ENCODE measurements around the gene CYB561A3. TPM values are rescaled to one million over a fixed set of nuclear protein-coding genes. Genes with fewer than 3 reads are reported as not detected.

Gene CYB561A3
- total RNA-seq, 1 donor from 2014 or later = 47.0 TPM

DNA sequence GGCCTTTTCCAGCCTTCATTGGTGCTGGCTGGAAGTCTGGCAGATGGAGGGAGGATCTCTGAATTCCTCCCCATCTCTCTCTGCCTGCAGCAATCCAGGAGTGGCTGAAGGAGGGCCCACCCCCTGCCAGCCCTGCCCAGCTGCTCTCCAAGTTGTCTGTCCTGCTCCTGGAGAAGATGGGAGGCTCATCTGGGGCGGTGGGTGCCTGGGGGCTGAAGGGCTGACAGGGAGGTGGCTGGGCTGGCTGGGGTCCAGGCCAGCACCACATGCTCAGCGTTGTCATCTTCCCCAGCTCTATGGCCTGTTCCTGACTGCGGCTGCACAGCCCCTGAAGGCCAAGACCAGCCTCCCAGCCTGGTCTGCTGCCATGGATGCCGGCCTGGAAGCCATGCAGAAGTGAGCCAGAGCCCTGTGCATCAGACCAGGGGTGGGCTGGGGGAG lies 16.5 kb downstream of the CYB561A3 start:
- no peak for DNase-seq (ENCODE audit: low read depth)

DNA sequence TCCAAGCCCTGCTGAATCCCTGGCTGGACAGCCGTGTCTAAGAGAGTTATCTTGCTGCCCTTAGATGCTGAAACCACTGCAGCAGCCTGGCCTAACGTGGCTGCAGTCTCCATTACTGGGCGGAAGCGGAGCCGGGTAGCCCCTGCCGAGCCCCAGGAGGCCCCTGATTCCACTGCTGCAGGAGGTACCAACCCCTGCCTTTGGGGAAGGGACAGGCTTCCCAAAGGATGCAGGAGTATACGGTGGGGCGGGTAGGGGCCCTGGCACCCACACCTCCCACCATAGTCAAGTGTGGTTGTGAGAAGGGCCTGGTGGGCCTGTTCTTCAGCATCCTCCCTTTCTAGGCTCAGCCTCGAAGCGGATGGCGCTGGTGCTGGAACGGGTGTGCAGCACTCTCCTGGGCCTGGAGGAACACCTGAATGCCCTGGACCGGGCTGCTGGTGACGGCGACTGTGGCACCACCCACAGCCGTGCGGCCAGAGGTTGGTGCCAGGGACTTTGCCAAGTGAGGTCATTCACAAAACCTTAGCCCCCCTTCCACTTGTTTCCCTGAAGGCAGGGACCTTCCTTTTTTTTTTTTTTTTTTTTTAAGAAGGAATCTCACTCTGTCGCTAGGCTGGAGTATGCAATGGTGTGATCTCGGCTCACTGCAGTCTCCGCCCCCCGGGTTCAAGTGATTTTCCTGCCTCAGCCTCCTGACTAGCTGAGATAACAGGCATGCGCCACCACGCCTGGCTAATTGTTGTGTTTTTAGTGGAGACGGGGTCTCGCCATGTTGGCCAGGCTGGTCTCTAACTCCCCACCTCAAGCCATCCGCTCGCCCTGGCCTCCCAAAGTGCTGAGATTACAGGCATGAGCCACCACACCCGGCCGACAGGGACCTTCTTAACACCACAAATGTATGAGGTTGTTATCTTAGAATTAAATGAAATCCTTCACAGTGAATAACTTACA lies 17.6 kb downstream of the CYB561A3 start:
- DNase-seq (ENCODE audit: low read depth) = no peak

DNA sequence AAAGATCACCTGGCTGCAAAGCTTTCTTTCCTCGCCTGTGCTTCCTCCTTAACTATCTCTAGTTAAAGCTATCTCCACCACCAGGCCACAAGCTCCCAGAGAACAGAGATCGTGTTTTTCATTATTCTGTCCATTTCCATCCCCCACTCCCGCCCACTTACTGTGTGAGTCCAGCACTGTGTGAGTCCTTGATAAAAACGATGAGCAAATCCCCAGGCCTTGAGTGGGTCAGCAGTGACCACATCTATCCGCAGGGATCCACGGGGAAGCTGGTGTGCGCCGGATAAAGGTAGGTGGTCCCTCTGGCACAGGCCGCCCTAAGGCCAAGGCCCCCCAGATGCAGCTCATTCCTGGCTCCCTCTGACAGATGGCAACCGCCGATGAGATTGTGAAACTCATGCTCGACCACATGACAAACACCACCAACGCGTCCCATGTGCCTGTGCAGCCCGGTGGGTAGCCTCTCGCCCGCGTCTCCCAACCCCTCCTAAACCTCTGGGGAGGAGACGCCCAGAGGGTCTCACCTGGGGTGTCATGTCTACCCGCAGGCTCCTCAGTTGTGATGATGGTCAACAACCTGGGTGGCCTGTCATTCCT lies 19.4 kb downstream of the CYB561A3 start:
- DNase-seq (ENCODE audit: low read depth) = no peak

DNA sequence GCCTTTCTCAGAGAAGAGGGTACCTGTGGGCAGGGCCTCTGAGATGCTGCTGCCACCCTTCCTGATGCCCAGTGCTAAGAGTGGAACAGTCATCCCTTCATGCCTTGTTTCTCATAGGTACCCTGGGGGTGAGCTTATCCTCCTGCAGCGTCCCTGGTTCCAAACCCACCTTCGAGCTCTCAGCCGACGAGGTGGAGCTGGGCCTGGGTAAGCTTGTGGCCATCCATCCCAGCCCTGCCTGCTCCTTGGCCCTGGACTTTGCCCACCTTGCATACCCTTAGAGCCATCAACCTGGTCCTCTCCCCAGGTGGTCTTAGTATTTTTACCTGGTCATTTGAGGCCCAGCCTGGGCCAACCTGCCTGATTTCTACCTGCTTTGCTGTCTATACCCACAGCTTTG lies 20.0 kb downstream of the CYB561A3 start:
- DNase-seq (ENCODE audit: low read depth) = no peak

DNA sequence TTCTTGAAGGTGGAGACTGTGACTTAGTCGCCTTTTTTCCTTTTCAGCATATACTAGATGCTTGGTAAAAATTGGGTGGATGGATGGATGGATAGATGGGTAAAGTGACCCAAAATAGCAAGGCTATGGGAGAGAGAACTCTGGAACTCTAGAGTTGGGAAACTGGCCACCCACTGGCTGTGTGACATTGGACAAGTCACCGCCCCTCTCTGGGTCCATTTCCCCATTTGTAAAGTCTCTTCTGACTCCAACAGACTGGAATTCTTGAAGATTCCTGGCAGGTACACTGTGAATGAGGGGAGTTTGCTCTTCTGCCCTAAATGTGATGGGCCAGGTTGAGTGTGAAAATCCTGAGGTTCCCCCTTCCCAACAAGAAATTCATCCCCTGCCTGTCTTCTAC lies 20.7 kb downstream of the CYB561A3 start:
- no peak for DNase-seq (ENCODE audit: low read depth)

DNA sequence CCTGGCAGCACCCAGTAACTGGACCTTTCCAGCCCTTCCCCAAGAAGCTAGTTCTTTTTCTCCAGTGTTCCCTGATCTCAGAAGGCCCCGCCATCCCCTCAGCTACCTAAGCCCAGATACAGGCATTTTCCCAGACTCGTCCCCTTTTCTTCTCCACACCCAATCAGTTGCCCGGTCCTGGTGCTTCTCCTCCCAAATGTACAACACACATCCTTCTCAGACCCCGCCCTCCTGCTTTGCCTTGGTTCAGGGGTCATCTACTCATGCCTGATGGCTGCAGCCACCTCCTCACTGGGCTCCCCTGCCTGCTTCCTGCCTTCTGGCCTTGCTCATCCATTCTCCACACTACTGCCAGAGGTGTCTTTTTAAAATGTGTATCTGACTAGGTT lies 22.2 kb downstream of the CYB561A3 start:
- no peak for DNase-seq (ENCODE audit: low read depth)

DNA sequence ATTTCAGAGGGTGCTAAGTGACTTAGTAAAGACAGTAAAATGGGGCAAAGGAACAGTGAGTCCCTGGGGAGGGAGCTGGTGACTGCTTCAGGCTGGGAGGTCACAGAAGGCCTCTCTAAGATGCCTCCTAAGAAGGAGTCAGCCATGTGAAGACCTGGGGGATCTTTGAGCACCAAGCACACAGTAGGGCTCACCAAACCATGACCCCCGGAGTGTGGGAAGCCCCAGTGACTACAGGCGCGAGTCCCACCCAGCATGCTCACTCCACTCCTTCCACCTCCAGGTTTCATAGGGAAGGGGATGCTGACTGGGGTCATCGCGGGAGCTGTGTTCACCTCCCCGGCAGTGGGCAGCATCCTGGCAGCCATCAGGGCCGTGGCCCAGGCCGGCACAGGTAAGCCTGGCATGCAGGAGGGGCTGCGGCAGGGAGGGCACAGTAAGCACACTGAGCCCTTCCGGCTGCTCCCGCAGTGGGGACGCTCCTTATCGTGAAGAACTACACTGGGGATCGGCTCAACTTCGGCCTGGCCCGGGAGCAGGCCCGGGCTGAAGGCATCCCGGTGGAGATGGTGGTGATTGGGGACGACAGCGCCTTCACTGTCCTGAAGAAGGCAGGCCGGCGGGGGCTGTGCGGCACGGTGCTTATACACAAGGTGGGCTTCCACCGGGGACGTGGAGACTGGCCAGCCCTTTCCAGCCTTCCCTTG lies 22.7 kb downstream of the CYB561A3 start:
- no peak for DNase-seq (ENCODE audit: low read depth)

DNA sequence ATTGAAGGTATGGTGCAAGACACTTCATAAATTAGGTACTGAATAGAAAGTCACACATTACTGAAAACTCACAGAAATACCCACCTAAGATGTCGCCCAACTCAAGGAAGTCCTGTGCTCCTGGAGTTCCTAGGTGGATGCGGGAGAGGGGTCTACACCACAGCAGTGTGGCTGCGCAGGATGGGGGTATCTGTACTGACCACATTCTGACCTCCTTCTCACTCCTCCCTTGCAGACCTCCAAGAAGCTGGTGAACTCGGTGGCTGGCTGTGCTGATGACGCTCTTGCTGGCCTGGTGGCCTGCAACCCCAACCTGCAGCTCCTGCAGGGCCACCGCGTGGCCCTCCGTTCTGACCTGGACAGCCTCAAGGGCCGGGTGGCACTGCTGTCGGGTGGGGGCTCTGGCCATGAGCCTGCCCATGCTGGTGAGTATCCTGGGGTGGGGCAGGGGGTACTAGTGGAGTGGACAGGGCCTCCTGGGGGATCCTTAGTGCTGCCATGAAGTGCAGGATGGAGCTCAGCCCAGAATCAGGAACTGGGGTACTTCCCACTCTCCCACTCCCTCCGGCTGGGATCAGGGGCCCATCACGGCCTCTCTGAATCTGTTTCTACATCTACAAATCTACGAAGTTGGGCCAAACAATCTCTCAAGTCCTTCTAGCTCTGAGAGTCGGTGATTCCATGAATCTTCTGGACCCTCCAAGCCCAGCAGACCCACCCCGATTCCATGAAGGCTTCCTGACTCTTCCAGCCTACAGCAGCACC lies 23.8 kb downstream of the CYB561A3 start:
- no peak for DNase-seq (ENCODE audit: low read depth)

DNA sequence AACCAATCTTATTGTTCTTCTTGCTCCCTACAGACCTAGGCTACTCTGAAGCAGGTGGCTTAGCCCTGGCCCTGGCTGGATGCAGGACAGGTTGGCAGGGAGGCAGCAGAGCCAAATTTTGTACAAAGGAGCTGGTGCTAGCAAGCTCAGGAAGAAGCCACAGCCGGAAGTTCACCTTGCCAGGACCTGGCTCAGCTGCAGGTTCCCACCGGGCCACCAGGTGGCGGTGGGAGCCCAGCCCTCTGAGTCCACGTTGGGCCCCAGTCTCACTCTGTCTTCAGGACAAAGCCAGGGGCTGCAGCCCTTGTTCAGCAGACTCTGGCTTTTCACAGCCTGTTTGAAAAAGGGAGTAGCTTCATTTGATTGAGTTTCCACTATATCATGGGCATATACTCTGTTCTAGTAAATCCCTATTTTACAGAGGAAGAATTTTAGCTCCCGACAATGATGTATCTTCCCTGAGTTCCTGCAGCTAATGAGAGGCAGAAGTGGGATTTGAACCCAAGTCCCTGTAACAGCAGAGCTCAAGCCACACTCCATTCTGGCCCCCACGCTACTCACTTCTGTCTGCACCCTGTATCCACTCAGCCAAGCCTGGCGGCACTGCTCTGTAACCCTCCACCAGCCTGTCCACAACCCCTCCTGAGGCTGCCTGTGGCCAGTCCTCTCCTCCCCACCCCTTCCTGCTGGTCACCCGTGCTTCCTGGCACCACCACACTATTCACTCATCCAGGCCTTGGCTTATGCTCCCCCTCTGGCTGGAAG lies 25.3 kb downstream of the CYB561A3 start:
- peak; percentile 60 for DNase-seq (ENCODE audit: low read depth)

DNA sequence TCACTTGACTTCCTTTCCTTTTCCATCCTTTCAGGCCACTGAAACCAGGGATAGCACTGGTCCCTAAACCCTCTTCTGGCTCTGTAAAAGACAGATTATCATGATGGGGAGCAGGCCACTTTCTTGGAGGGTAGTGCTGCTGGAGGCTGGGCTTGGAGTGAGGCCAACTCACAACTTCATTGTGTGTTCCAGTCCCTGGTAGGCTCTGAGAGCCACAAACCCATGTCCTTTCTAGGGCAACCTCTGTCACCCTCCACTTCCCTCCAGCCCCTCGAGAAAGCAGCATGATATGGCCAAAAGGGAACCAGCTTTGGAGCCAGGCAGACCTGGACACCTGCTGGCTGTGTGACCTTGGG lies 26.3 kb downstream of the CYB561A3 start:
- DNase-seq (ENCODE audit: low read depth) = no peak

DNA sequence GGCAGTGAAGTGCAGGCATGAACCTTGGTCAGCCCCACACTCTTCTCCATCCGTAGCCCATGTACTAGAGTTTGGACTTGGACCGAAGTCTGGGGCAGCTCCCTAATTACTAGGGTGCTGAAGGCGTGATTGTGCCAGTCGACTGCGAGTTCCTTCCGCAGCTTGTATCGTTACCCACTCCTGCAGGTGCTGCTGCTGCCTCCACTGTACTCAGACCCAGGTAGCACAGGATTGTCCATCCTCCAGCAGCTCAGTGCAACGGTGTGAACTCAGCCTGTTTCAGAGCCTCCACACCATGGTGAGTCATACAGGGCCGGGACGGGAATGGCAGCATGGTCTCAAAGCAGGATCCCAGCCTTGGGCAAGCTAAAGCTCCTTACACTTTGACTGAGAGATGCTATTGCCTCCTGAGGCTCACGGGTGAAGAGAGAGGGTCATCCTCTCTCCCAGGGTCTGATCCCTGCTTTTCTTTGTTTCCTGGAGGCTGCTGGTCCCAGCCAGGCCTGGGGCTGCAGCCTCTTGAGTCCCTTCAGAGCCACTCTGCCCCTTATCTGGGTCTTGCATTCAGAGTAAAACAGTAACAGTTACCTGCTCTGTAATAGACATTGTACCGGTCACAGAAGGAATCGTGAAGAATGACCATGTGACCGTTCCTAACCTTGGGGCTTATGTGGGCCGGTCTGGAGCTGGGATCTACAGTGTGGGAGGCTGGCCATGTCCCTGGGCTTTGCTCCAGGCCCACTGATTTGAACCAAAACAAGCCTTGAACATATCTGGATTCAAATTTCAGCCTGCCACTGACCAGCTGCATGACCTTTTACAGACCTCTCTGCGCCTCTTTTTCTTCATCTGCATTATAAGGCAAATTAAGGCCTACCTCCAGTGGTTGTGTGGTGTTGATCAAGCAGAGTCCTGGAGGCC lies 27.0 kb downstream of the CYB561A3 start:
- DNase-seq (ENCODE audit: low read depth) = peak; percentile 47

DNA sequence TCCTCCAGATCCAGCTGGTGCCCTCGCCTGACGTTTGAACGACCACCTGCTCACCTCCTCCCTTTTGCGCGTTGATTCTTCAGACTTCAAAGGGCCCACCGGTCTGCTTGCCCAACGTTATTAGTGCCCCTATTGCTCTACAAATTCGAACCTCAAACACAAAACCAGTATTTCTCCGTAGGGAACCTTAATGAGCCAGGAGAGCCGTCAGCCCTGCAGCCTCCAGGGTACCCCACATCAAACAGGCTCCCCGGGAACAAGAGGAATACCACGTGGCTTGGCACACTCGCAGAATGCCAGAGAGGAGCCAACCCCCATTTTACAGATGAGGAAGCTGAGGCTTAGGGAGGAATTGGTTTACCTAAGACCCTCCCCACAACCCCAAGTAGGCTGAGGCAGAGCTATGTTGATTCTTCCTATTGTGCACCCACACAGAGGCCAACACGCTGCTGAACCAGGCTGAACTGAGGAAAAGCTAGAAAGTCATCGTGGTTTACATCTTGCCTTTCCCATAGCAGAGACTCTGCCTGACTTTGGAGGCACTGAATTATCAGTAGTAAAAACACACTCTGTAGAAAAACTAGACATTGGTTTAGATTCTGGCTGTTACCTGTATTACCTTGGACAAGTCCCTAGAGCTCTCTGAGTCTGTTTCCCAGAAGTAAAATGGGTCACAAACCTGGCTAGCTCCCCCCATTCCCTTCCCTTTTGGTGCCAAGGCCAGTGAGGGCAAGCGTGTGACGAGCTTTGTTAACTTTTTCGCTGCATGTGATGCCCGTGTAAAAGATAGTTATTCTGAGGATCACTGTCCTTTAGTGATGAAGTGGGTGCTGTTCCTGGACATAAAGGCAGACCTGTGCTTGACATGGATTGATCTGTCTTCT lies 27.9 kb downstream of the CYB561A3 start:
- no peak for DNase-seq (ENCODE audit: low read depth)

DNA sequence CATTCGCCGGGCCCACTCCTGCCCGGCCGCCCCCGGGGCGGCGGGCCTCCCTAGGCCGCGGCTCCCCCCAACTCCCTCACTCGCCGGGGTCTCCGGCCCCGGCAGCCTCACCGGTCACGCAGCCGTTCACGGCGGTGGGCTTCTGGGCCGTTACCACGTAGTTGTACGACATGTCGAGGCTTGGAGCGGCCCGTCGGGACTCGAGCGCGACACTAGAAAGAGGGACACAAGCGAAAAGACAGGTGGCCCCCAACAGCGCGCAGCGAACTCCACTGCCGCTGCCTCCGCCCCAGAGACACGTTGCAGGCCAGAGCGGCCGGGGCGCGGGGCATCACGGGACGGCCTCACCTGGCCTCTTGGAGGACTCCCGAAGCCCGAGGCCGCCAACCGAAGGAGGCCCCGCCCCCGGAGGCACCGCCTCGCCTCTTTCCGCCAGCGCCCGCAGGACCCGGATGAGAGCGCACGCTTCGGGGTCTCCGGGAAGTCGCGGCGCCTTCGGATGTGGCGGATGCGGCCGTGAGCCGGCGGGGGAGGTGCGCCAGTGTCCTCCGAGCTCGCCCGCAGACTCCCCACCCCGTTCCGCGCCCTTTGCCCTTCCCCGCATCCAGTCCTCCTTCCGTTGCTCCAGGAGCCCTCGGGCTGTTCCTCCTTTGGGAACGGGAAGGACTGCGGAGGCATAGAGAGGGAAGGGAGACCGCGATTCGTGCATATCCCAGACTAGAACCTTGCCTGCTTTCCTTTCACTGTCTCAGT lies 28.7 kb downstream of the CYB561A3 start, which contains the start of the genes DDB1 and TKFC:
Gene DDB1, minus strand, starts transcription at position 309 of the 753 bp plus-strand sequence. Its CDS starts 137 bp downstream, at position 172.
Gene TKFC, plus strand, starts transcription at position 432 of the 753 bp plus-strand sequence. CDS start 1,501 bp downstream, outside the sequence.
- peak; percentile 72 for DNase-seq (ENCODE audit: low read depth)

DNA sequence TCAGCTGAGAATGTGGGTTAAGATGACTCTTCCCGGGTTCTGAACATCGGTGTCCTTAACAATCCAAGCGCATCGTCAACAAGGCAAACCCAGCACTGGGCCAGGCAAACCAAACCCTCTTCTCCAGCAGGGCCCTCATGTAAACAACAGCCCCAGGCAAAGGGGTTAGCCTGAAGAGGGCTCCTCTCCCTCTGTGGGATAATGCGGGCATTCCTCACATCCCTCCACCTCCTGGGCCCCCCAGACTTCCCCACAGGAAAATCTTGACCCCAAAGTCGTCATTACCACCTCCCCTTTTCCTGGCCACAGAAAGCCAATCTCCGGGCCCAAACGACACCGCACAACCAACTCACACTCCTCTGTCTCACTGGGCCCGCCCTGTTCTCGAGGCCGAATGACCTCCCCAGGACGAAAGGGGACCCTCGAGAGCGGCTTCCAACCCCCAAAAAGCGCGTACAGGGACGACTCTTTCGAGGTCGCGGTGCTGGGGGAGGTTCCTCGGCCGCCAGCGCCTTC lies 29.3 kb downstream of the CYB561A3 start:
- DNase-seq (ENCODE audit: low read depth) = peak; percentile 49

DNA sequence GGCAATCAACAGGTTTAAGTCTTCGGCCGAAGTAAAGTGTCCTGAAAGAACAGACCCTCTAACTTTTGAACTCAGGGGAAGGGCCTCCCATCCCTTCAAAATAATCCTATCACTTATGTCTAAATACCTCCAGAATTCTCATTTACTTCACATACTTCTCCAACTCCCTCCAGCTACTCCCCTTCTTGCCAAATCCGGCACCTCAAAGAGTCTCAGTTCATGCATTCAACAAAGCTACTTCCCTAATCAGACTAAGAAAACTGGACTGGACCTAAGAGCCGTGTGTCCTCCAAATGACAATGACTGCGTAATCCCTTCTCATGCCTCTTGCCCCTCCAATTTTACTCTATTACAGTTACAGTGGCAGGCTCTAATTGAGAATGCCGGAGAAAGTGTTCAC lies 30.0 kb downstream of the CYB561A3 start:
- no peak for DNase-seq (ENCODE audit: low read depth)

DNA sequence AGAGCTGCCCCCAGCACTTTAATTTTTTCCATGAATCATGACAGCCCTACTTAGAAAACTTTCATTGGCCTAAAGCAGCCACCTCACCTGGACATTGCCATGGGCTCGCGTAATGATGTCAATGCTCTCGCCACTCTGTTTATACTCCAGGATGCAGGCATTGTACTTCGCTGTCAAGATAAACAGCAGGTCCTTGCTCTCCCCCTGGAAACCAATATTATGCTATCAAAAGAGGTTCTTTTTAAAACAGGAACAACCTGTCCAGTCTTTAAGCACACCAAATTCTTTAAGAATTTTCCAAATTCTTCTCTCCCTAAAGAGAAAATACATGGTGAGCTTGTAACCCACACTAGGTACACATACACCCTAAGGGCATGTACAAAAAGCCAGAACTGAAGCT lies 31.8 kb downstream of the CYB561A3 start:
- DNase-seq (ENCODE audit: low read depth) = peak; percentile 29

DNA sequence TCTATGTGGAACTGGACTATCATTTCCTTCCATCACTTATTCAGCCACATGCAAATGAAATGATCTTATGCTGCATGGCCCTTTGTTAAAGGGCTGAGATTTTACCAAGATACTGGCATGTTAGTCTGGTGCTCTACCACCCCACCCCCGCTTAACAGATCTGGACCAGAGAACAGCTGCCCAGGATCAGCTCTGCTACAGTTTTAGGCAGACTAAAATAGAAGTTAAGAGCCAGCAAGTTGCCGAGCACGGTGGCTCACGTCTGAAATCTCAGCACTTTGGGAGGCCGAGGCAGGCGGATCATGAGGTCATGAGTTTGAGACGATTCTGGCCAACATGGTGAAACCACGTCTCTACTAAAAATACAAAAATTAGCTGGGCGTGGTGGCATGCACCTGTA lies 33.3 kb downstream of the CYB561A3 start:
- no peak for DNase-seq (ENCODE audit: low read depth)

DNA sequence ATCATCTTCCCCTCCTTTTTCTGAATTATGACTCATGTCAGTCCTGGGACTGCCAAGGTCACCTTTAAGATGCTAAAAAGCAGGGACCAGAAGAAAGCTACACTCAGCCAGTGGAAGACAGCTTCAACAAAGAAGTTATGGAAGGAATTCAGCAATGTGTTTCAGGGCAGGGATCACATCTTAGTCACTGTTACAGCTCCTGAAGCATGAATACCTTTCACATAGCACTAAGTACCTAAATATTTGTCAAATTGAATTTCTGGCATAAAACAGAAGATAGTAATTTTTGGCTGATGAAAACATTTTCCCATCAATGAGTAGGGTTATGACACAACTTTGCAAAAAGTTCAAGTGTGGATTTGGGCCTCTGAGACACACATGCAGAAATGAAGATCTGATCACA lies 34.0 kb downstream of the CYB561A3 start:
- DNase-seq (ENCODE audit: low read depth) = peak; percentile 28

All from renal cortical epithelial cell (primary cell).